A204.1 (cell line): ENCODE measurements around the gene GYS2.
A peak's percentile ranks its signal among the peaks of the same experiment; 100 is the strongest.
"Not testable (repeated sequence)": the region's sequence is repeated elsewhere in the genome, so short reads cannot be mapped to it uniquely, and the experiment has no call there.

Source experiments
- FAIRE-seq: peaks from 2 replicates; lab custom pipeline; 2012; peaks lifted over from hg19 to GRCh38; lab: Jason Lieb, UNC

GYS2 gene

DNA sequence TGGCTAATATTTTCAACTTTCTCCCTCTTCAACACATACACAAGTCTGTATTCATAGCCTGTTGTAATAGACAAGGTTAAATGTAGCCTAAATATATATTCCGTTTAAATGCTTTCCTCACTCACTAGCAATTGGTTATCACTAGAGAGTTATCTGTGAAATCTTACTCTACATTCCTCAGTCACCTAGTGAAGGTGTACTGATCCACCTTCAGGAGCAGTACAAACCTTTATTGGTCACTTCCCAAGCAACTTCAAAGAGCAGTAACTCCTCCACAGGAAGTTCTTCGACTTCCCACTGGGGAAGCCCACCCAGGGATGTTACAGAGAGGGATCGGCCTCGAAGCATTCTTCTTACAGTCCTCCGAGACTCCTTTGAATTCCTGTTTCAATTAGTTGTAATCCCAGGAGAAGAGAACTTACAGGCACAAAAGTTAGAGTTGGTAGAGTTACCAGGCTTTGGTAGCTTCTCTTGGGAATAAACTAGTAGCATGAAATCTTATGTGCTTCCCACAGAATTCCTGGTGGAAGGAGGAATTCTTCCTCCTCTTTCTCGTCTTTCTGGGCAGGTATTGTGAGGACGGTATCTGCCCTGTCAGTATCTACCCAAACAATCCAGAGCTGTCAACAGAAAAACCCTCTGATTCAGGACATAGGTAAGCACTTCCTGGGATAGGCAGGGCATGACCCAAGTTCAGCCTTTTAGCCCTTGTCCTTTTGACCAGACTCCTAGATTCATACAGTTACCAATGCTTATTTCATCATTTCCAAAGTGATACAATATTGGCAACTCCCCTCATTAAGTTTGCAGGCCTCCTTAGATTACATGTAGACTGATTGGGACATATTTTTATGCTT, at the start of gene GYS2:
GYS2 (minus strand) TSS at position 603 of the 857 bp plus-strand sequence; CDS start at position 348, 255 bp downstream.
- no peak for FAIRE-seq

- FAIRE-seq: no peak
Observed at GRCh38 chr12:21651821-21652220, 47.2 kb upstream of the GYS2 start.

DNA sequence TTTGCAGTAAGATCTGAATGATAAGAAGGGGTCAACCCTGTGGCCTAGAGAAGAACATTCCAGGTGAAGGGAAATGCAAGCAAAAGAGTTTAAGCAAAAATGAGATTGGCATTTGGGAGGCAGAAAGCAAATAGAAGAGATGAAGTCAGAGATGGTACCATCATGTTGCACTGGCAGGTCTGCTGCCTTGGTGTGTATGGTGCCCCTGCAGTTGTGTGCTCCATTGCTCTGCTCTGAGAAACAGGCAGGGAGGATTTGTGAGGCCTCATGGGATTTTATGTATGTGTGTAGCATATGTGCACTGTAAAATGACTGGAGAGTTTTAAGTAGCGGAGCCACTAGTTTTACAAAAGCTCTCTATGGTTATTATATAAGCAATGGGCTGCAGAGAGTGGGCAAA, 46.4 kb upstream of the GYS2 start:
- FAIRE-seq: no peak

GRCh38 chr12:21649034-21649433, 44.4 kb upstream of the GYS2 start:
- FAIRE-seq: no peak

DNA sequence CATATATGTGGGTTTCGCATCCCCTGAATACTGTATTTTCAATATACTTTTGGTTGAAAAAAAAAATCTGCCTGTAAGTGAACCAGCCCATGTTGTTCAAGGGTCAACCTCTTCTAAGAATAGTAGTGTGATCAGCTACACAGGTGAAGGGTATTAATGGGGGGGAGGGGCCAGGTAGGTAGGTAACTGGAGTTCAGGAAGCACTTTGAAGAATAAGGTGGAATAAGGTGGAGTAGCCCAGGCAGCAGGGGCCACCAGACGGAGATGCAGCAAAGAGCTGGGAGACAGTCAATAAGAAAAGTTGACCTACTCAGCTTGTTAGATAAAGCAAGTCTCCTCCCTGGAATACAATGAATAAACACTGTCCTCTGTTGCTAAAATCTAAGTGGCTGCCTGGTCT, 43.7 kb upstream of the GYS2 start:
- FAIRE-seq: no peak

DNA sequence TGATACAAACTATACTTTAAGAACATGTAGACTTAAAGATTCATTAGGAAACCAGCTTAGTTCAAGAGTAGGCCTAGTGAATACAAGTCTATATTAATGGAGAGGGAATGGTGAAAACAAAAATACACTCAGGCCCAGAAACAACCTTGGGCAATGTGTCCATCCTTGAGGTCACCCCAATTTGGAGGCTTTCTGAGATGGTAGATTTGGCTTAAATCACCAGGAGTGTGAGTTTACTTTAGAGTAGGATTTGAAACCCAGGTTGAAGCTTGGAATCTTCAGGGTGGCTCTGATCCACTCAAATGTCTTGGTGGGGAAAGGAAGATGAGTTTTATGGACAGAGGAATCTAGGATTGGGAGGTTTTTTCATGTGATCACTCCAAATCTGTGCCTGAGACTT, 42.5 kb upstream of the GYS2 start:
- FAIRE-seq: no peak

- not testable (repeated sequence) for FAIRE-seq
Observed at GRCh38 chr12:21645041-21645500, 40.4 kb upstream of the GYS2 start.

GRCh38 chr12:21644516-21644915, 39.9 kb upstream of the GYS2 start:
- FAIRE-seq: no peak

DNA sequence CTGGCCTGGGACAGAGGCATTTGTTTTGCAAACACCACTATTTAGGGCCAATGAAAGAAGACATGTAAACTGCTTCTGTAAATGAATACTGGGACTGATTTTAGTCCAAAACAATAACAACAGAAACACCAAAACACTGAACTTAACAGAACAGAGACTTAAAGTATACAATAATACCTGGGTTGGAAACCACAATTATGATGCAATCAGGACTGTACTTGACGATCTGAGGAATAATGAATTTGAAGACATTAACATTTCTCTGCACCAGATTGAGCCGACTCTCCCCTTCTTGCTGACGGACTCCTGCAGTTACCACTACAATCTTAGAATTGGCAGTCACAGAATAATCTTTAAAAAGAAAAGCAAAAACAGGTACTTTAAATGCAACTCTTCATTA, 39.1 kb upstream of the GYS2 start:
- FAIRE-seq: no peak

- FAIRE-seq: no peak
Observed at GRCh38 chr12:21642707-21643389, 38.2 kb upstream of the GYS2 start.

DNA sequence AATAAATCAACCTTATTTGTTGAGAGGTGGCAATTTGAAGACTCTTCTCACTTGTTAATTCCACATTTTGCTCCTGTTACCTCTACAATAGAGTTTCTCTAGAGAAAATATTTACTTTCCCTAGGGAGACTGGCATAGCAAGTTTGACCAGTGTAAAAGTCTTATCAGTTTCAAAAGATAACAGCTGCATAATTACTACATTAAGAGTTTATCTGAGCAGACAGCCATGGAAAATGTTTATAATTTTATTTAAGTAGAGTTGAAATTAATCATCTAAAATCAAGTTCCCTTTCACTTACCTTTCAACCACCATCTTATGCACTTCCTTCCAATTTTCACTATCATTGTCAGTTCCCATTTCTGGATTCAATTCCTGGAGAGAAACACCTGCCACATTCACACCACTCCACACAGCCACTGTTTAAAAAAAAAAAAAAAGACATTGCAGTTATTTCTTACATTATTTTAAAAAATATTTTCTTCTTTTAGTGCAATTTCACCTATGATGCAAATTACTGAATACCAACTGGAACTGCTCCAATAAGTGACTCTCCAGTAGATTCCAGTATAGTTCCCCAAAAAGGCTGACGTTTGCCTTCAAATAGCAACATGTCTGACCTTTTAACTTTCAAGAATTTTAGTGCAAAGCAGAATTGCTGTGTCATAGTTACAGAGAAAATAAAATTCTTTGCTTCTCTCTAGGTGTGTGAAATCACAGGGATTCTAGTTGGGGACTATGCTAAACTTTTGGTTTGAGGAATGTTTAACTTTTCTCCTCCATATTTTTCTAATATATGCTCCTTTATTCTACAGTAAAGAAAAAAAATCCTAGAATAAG, 33.6 kb upstream of the GYS2 start:
- FAIRE-seq: no peak

GRCh38 chr12:21634245-21634644, 29.6 kb upstream of the GYS2 start:
- FAIRE-seq: no peak

DNA sequence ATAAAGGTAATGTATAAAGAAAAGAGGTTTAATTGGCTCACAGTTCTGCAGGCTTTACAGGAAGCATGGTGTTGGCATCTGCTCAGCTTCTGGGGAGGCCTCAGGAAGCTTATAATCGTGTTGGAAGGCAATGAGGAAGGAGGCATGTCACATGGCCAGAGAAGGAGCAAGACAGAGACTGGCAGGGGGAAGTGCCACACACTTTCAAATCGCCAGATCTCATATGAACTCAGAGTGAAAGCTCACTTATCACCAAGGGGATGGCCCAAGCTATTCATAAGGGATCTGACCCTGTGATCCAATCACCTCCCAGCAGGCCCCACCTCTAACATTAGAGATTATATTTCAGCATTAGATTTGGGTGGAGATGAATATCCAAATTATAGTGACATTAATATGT, 26.7 kb upstream of the GYS2 start:
- FAIRE-seq: no peak

DNA sequence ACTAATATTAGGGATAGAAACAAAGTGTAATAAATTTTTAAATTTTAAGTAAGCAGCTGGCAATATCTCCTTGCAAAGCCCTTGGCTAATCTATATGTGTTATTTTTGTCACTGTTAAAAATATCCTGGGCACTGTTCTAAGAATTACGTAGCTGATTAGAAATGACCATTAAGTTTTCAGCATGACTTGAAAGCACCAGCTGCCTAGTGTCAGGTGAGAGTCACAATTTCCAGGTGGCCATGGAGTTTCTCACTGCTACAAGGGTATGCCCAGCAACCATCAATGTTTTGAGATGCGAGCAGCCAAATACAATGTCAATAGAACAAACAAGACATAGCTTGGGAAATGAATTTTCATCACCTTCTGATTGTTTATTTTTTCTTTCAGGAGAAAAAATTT, 23.3 kb upstream of the GYS2 start:
- FAIRE-seq: no peak

GRCh38 chr12:21618566-21618965, 13.9 kb upstream of the GYS2 start:
- FAIRE-seq: no peak

GRCh38 chr12:21617030-21617429, 12.4 kb upstream of the GYS2 start:
- no peak for FAIRE-seq

- FAIRE-seq: no peak
Observed at GRCh38 chr12:21615431-21615830, 10.8 kb upstream of the GYS2 start.

GRCh38 chr12:21614506-21614905, 9.9 kb upstream of the GYS2 start:
- no peak for FAIRE-seq

DNA sequence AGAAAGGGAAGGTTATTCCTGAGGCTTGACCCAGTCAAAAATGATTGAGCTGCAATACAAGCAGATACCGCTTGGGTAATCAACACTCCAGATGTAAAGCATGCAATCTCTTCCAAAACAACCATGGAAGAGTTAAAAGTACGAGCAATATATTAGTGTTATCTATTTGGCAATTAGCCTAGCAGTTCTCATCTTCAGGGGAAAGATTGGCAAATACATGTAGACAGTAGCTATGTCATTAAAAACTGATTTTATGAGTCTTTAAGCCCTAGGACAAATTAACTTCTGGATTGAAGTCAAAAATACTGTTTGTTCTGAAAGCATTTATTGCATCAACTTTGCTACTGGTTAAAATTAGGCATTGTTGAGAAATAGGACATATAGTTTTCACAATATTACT, 9.3 kb upstream of the GYS2 start:
- no peak for FAIRE-seq

GRCh38 chr12:21608196-21608595, 3.5 kb upstream of the GYS2 start:
- FAIRE-seq: no peak

DNA sequence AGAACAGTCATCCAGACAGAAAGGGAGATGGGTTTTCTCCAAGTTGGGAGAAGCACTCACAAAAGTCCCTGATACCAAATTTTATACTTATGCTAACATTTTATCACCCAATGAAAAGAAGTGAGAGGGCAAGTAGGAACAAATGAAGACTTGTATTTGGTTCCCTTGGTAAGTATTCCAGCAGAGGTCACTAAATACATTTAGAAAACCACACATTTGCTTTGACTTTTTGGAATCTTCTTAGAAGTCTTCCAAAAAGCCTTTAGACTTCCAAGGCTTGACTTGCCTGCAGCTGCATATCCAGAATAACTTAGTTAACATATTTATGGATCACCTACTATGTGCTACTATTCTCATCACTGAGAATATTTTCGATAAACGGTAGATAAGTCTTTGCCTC, 3.1 kb upstream of the GYS2 start:
- FAIRE-seq: peak; percentile 80

GRCh38 chr12:21606175-21606574, 1.5 kb upstream of the GYS2 start:
- FAIRE-seq: no peak

GRCh38 chr12:21602774-21603173, 1.9 kb downstream of the GYS2 start:
- no peak for FAIRE-seq
